Measurements from ENCODE around the gene ARID3A. TPM values are rescaled to one million over a fixed set of nuclear protein-coding genes. Genes with fewer than 3 reads are reported as not detected.

ARID3A gene
- total and polyA plus RNA-seq, 2 of the 13 experiments (the other 11 are each of a cell fraction or from before 2014, with no cell fraction given), result 71.3 to 77.9 TPM

DNA sequence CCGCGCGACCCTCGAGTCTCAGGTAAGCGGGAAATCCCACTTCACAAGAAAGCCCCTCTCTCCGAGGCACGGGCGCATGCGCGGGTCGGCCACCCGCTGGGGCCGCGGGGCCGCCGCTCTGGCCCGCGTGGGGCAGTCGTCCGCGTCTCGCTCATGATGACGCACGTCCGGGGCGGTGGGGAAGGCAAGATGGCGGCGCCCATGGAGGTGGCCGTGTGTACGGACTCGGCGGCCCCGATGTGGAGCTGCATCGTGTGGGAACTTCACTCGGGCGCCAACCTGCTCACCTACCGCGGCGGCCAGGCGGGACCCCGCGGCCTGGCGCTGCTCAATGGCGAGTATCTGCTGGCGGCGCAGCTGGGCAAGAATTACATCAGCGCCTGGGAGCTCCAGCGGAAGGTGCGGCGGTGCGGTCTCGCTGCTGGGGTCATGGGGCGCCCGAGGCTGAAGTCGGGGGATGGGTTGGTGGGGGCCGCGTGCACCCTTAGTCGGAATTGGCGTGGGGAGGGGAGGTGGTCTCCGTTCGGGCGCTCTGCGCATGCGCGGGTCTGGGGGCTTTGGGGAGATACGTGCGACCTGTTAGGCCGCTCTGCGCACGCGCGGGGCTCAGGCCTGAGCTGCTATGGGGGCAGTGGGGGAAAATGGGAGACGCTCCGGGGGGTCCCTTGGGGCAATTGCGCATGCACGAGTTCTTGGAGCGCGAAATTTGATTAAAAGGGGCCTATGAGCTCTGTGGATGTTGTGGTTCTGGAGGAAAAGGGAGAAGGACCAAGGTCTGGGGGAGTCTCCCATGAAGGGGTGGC, 58.5 kb downstream of the ARID3A start, which contains the start of gene WDR18 (continued):
- TF ChIP-seq PRDM10 (CRISPR knock-in tag; IDR thresholded peaks at IDR 0.05; ENCODE audit: low read depth), result no peak
- no peak for TF ChIP-seq BRF2 (CRISPR knock-in tag; IDR thresholded peaks at IDR 0.05)
- TF ChIP-seq KAT7 (CRISPR knock-in tag; IDR thresholded peaks at IDR 0.05; ENCODE audit: borderline replicate concordance), result peak; percentile 60; the same call in 1 of the 2 replicates
- TF ChIP-seq, protein P1, sequence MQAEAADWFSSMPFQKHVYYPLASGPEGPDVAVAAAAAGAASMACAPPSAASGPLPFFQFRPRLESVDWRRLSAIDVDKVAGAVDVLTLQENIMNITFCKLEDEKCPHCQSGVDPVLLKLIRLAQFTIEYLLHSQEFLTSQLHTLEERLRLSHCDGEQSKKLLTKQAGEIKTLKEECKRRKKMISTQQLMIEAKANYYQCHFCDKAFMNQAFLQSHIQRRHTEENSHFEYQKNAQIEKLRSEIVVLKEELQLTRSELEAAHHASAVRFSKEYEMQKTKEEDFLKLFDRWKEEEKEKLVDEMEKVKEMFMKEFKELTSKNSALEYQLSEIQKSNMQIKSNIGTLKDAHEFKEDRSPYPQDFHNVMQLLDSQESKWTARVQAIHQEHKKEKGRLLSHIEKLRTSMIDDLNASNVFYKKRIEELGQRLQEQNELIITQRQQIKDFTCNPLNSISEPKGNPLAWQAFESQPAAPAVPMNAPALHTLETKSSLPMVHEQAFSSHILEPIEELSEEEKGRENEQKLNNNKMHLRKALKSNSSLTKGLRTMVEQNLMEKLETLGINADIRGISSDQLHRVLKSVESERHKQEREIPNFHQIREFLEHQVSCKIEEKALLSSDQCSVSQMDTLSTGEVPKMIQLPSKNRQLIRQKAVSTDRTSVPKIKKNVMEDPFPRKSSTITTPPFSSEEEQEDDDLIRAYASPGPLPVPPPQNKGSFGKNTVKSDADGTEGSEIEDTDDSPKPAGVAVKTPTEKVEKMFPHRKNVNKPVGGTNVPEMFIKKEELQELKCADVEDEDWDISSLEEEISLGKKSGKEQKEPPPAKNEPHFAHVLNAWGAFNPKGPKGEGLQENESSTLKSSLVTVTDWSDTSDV (CRISPR knock-in tag; IDR thresholded peaks at IDR 0.05), result peak; percentile 76; the same call in 1 of the 2 replicates
- TF ChIP-seq ZNF598 (CRISPR knock-in tag; IDR thresholded peaks at IDR 0.05; ENCODE audit: borderline replicate concordance), result 0 out of 2 replicates have a peak, but pooled peaks have one; percentile 88
- no peak for TF ChIP-seq SKI (IDR thresholded peaks at IDR 0.05; ENCODE audit: partially characterized antibody)
- no peak for TF ChIP-seq ZNF263 (CRISPR knock-in tag; IDR thresholded peaks at IDR 0.05)
- no peak for TF ChIP-seq ZNF674 (CRISPR knock-in tag; IDR thresholded peaks at IDR 0.05; ENCODE audit: low read depth)
- TF ChIP-seq FLYWCH1 (CRISPR knock-in tag; IDR thresholded peaks at IDR 0.05), result no peak
- peak; percentile 73 for TF ChIP-seq TFDP2 (CRISPR knock-in tag; IDR thresholded peaks at IDR 0.05)
- TF ChIP-seq ZNF138 (CRISPR knock-in tag; IDR thresholded peaks at IDR 0.05; ENCODE audit: low read depth), result 0 out of 2 replicates have a peak, but pooled peaks have one; percentile 75
- TF ChIP-seq, protein P2, sequence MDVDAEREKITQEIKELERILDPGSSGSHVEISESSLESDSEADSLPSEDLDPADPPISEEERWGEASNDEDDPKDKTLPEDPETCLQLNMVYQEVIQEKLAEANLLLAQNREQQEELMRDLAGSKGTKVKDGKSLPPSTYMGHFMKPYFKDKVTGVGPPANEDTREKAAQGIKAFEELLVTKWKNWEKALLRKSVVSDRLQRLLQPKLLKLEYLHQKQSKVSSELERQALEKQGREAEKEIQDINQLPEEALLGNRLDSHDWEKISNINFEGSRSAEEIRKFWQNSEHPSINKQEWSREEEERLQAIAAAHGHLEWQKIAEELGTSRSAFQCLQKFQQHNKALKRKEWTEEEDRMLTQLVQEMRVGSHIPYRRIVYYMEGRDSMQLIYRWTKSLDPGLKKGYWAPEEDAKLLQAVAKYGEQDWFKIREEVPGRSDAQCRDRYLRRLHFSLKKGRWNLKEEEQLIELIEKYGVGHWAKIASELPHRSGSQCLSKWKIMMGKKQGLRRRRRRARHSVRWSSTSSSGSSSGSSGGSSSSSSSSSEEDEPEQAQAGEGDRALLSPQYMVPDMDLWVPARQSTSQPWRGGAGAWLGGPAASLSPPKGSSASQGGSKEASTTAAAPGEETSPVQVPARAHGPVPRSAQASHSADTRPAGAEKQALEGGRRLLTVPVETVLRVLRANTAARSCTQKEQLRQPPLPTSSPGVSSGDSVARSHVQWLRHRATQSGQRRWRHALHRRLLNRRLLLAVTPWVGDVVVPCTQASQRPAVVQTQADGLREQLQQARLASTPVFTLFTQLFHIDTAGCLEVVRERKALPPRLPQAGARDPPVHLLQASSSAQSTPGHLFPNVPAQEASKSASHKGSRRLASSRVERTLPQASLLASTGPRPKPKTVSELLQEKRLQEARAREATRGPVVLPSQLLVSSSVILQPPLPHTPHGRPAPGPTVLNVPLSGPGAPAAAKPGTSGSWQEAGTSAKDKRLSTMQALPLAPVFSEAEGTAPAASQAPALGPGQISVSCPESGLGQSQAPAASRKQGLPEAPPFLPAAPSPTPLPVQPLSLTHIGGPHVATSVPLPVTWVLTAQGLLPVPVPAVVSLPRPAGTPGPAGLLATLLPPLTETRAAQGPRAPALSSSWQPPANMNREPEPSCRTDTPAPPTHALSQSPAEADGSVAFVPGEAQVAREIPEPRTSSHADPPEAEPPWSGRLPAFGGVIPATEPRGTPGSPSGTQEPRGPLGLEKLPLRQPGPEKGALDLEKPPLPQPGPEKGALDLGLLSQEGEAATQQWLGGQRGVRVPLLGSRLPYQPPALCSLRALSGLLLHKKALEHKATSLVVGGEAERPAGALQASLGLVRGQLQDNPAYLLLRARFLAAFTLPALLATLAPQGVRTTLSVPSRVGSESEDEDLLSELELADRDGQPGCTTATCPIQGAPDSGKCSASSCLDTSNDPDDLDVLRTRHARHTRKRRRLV (CRISPR knock-in tag; IDR thresholded peaks at IDR 0.05), result 0 out of 2 replicates have a peak, but pooled peaks have one; percentile 4
- no peak; the same call in 1 of the 2 replicates for TF ChIP-seq ZNF776 (CRISPR knock-in tag; IDR thresholded peaks at IDR 0.05)
- TF ChIP-seq SP2 (CRISPR knock-in tag; IDR thresholded peaks at IDR 0.05), result peak; percentile 63; the same call in 1 of the 2 replicates

Data from HepG2 (cell line).